H1 (cell line): Measurements from ENCODE around the gene ITPK1. TPM values are rescaled to one million over a fixed set of nuclear protein-coding genes. Genes with fewer than 3 reads are reported as not detected.

Experiments used
- CTCF ChIA-PET: fragments of 300-600 bp; sonication (Branson Sonifier 250); formaldehyde crosslinking; loops from one replicate; lab custom pipeline; 2021; ENCODE audit not compliant: partially characterized antibody; lab: Charles Lee
- POLR2A ChIA-PET: fragments of 300-600 bp; sonication (Branson Sonifier 250); formaldehyde crosslinking; loops from one replicate; lab custom pipeline; 2021; ENCODE audit warnings: inconsistent platforms; ENCODE audit not compliant: partially characterized antibody; lab: Charles Lee
- DNase-seq, 2 experiments: peaks; one replicate each; pipeline versions ENCODE4 v3.0.0 to v3.0.0-alpha.2; 2010 to 2022; ENCODE audit warnings: low spot score in 2 of 2, low read depth in 1 of 2, mixed read lengths in 1 of 2
- FAIRE-seq: peaks from 2 replicates; lab custom pipeline; 2011; peaks lifted over from hg19 to GRCh38; lab: Jason Lieb, UNC
- H2AFZ ChIP-seq: 2 replicates; pipeline ENCODE4 v1.8.1; 2012; ENCODE audit warnings: low read length, inconsistent platforms
- H2AK5ac ChIP-seq: 2 replicates; pipeline ENCODE4 v1.6.1; 2013; ENCODE audit warnings: low read depth, low read length
- H2BK120ac ChIP-seq: replicated peaks from 2 replicates; pipeline ENCODE3; 2013; ENCODE audit warnings: low read depth, low read length, inconsistent platforms
- H2BK12ac ChIP-seq: 2 replicates; pipeline ENCODE4 v1.6.1; 2013; ENCODE audit warnings: low read depth, low read length
- H2BK15ac ChIP-seq: 2 replicates; pipeline ENCODE4 v1.6.1; 2013; ENCODE audit warnings: low read length
- H2BK20ac ChIP-seq: 2 replicates; pipeline ENCODE4 v1.6.1; 2013; ENCODE audit warnings: low read length
- H2BK5ac ChIP-seq: 2 replicates; pipeline ENCODE4 v1.6.1; 2013; ENCODE audit warnings: low read depth, low read length
- H3K14ac ChIP-seq: 2 replicates; pipeline ENCODE4 v1.6.1; 2013; ENCODE audit warnings: inconsistent platforms; ENCODE audit not compliant: insufficient read length
- H3K18ac ChIP-seq: 2 replicates; pipeline ENCODE4 v1.6.1; 2013; ENCODE audit warnings: low read length; ENCODE audit errors: extremely low read depth
- H3K23ac ChIP-seq: 2 replicates; pipeline ENCODE4 v1.6.1; 2013; ENCODE audit warnings: inconsistent platforms; ENCODE audit not compliant: insufficient read length
- H3K23me2 ChIP-seq: 2 replicates; pipeline ENCODE4 v1.6.1; 2013; ENCODE audit warnings: low read depth, low read length
- H3K27ac ChIP-seq: 2 replicates; pipeline ENCODE4 v1.6.1; 2011; ENCODE audit warnings: low read depth, low read length, inconsistent platforms
- H3K27me3 ChIP-seq, 4 experiments: replicated peaks in 1 of 4; 1 replicate in 1 of 4; 2 replicates in 3 of 4; pipeline versions ENCODE4 v1.6.1 to v1.8.1; 2011 to 2013; ENCODE audit warnings: low read length in 3 of 4, mild to moderate bottlenecking in 3 of 4, inconsistent platforms in 2 of 4, mixed read lengths in 2 of 4, moderate library complexity in 1 of 4; ENCODE audit not compliant: control insufficient read depth in 3 of 4, insufficient read depth in 3 of 4; ENCODE audit errors: extremely low read depth in 1 of 4
- H3K36me3 ChIP-seq, 4 experiments: 2 replicates each; pipeline versions ENCODE4 v1.6.1 to v1.8.1; 2011 to 2013; ENCODE audit warnings: mild to moderate bottlenecking in 4 of 4, low read length in 3 of 4, moderate library complexity in 2 of 4, control low read depth in 1 of 4, inconsistent platforms in 1 of 4; ENCODE audit not compliant: insufficient read depth in 4 of 4, control insufficient read depth in 2 of 4
- H3K4ac ChIP-seq: replicated peaks from 2 replicates; pipeline ENCODE3; 2013; ENCODE audit warnings: low read length, low read depth, mixed read lengths, inconsistent platforms; ENCODE audit not compliant: insufficient read length
- H3K4me1 ChIP-seq, 4 experiments: replicated peaks in 1 of 4; 1 replicate in 1 of 4; 2 replicates in 3 of 4; pipeline versions ENCODE4 v1.6.1 to v1.8.1; 2011 to 2013; ENCODE audit warnings: low read length in 3 of 4, inconsistent platforms in 2 of 4, mixed read lengths in 1 of 4; ENCODE audit not compliant: insufficient read depth in 4 of 4, control insufficient read depth in 3 of 4
- H3K4me2 ChIP-seq, 2 experiments: 2 replicates each; pipeline versions ENCODE4 v1.6.1 to v1.8.1; 2011 to 2013; ENCODE audit warnings: low read depth in 2 of 2, low read length in 2 of 2, control low read depth in 1 of 2, inconsistent platforms in 1 of 2, mild to moderate bottlenecking in 1 of 2; ENCODE audit not compliant: insufficient read depth in 1 of 2
- H3K4me3 ChIP-seq, 4 experiments: fragments of 200-600, 300-600 bp in 1 of 4; sonication (generic), shearing (Covaris generic), sonication (Bioruptor Twin) in 1 of 4; 2 replicates each; pipeline versions ENCODE4 v1.5.1 to v1.8.1; 2011 to 2016; ENCODE audit warnings: low read length in 4 of 4, low read depth in 3 of 4, control low read depth in 2 of 4, inconsistent platforms in 2 of 4, mild to moderate bottlenecking in 2 of 4, mixed read lengths in 1 of 4, moderate library complexity in 1 of 4; ENCODE audit not compliant: insufficient read depth in 2 of 4; ENCODE audit errors: extremely low read depth in 1 of 4
- H3K56ac ChIP-seq: replicated peaks from 2 replicates; pipeline ENCODE3; 2013; ENCODE audit warnings: low read depth, mild to moderate bottlenecking, mixed read lengths, low read length, inconsistent platforms; ENCODE audit not compliant: insufficient read length
- H3K79me1 ChIP-seq: 2 replicates; pipeline ENCODE4 v1.6.1; 2013; ENCODE audit warnings: low read depth, low read length, control low read depth
- H3K79me2 ChIP-seq, 2 experiments: 2 replicates each; pipeline versions ENCODE4 v1.6.1 to v1.8.1; 2012 to 2013; ENCODE audit warnings: low read length in 2 of 2, mild to moderate bottlenecking in 2 of 2, inconsistent platforms in 1 of 2; ENCODE audit not compliant: insufficient read depth in 2 of 2, control insufficient read depth in 1 of 2
- H3K9ac ChIP-seq, 4 experiments: replicated peaks in 1 of 4; 1 replicate in 1 of 4; 2 replicates in 3 of 4; pipeline versions ENCODE4 v1.6.1 to v1.8.1; 2011 to 2013; ENCODE audit warnings: low read depth in 3 of 4, low read length in 3 of 4, control low read depth in 2 of 4, mild to moderate bottlenecking in 2 of 4, moderate library complexity in 2 of 4, inconsistent platforms in 1 of 4; ENCODE audit errors: extremely low read depth in 1 of 4
- H3K9me3 ChIP-seq, 2 experiments: 2 replicates each; pipeline versions ENCODE4 v1.6.1 to v1.8.1; 2012 to 2013; ENCODE audit warnings: mild to moderate bottlenecking in 2 of 2, moderate library complexity in 2 of 2, control low read depth in 1 of 2, inconsistent platforms in 1 of 2, low read depth in 1 of 2, low read length in 1 of 2, mixed read lengths in 1 of 2; ENCODE audit not compliant: insufficient read depth in 2 of 2
- H4K20me1 ChIP-seq, 2 experiments: replicated peaks in 1 of 2; 2 replicates each; pipeline versions ENCODE3 to v1.8.1; 2011 to 2013; ENCODE audit warnings: inconsistent platforms in 2 of 2, low read length in 2 of 2, mild to moderate bottlenecking in 1 of 2; ENCODE audit not compliant: insufficient read depth in 2 of 2, control insufficient read depth in 1 of 2
- H4K5ac ChIP-seq: 2 replicates; pipeline ENCODE4 v1.6.1; 2013; ENCODE audit warnings: low read length, low read depth, mixed read lengths, inconsistent platforms; ENCODE audit not compliant: insufficient read length
- H4K8ac ChIP-seq: 2 replicates; pipeline ENCODE4 v1.8.0; 2013; ENCODE audit warnings: mild to moderate bottlenecking, moderate library complexity, low read length, inconsistent platforms; ENCODE audit not compliant: insufficient read depth; ENCODE audit errors: extremely low read depth
- H4K91ac ChIP-seq: replicated peaks from 2 replicates; pipeline ENCODE3; 2013; ENCODE audit warnings: low read length, mixed read lengths, inconsistent platforms; ENCODE audit not compliant: insufficient read length
- CTBP2 ChIP-seq: IDR thresholded peaks from 2 replicates; pipeline ENCODE4 v1.7.0; 2011; ENCODE audit warnings: borderline replicate concordance, mild to moderate bottlenecking, moderate library complexity, mixed read lengths, low read length; ENCODE audit not compliant: insufficient read depth, insufficient read length
- KDM1A ChIP-seq: fragments of 200-600, 300-600 bp; sonication (generic); IDR thresholded peaks from 2 replicates; pipeline ENCODE4 v1.7.1; 2016; ENCODE audit warnings: mild to moderate bottlenecking, low read length, borderline replicate concordance
- TAF1 ChIP-seq: IDR thresholded peaks from 2 replicates; pipeline ENCODE4 v1.6.1; 2011; ENCODE audit warnings: mild to moderate bottlenecking, low read depth, low read length
- WGBS, 2 experiments: shearing (Covaris generic) in 1 of 2; methylation state at CpG; one replicate each; pipeline versions ENCODE4 v1.1.6 to v1.1.7; 2013 to 2015; ENCODE audit warnings: low lambda C conversion rate in 2 of 2, mixed read lengths in 2 of 2, inconsistent platforms in 1 of 2, low coverage in 1 of 2, missing lambda C conversion rate in 1 of 2; ENCODE audit not compliant: insufficient replicate concordance in 2 of 2, insufficient coverage in 1 of 2, insufficient read length in 1 of 2; ENCODE audit errors: extremely low coverage in 1 of 2, missing lambda C conversion rate in 1 of 2; 5-methylcytosine and 5-hydroxymethylcytosine counted together
- polyA plus RNA-seq, 7 experiments: library from polyadenylated mRNA; depleted of rRNA in 3 of 7; stranded (reverse) in 5 of 7; unstranded in 2 of 7; fragments of >200 nt in 5 of 7; fragments of 200-250 nt in 2 of 7; gene quantifications; 1 replicate in 5 of 7; 2 replicates in 1 of 7; 4 replicates in 1 of 7; pipeline versions ENCODE4 v1.2.1 to v1.2.3, GENCODE V29; 2011 to 2013; ENCODE audit warnings: missing spikeins in 2 of 7, mixed read lengths in 2 of 7
- total RNA-seq: library from RNA; stranded (reverse); fragmentation: NEBNext Ultra II Directional; extraction: Animal tissue kit (Norgen Biotek cat#: 25700); gene quantifications from 2 replicates; pipeline ENCODE4 v1.2.1, GENCODE V29; 2021

Gene ITPK1
- total and polyA plus RNA-seq, 2 of the 8 experiments (the other 6 are each of a cell fraction or from before 2014, with no cell fraction given), result 108 to 143 TPM

GRCh38 chr14:93015064-93015463 is 100.7 kb downstream of the ITPK1 start:
- POLR2A ChIA-PET, result interaction anchor here (1.1 kb wide), 1 partner anchor 8 kb away, joined by 3 read pairs; no protein-coding TSS in a partner anchor

More at GRCh38 chr14:93015064-93015463, 100.7 kb downstream of the ITPK1 start:
- no peak overlapping the region for H2AK5ac ChIP-seq
- H3K36me3 ChIP-seq, result peaks cover 0 to 4% (median 0%) of the 10 kb centered on the region in 4 experiments; a peak in 1 of 8 replicates
- TF ChIP-seq KDM1A, result no peak
- no peak for TF ChIP-seq TAF1
- no peak for TF ChIP-seq CTBP2
- DNase-seq (no peak), FAIRE-seq (no peak)
- H3K4me1 ChIP-seq, result peaks cover 0 to 21% (median 9%) of the 10 kb centered on the region in 4 experiments; a peak in 6 of 7 replicates
- no peak overlapping the region for H2AFZ ChIP-seq
- no peak overlapping the region for H3K18ac ChIP-seq
- H3K23me2 ChIP-seq, result no peaks in the 10 kb centered on the region
- no peak overlapping the region for H3K4ac ChIP-seq
- no peak overlapping the region for H3K14ac ChIP-seq
- no peaks in the 10 kb centered on the region for H3K9me3 ChIP-seq
- no peaks in the 10 kb centered on the region for H3K27me3 ChIP-seq
- WGBS, 2 experiments, result 89% methylated on average over 5 of the region's 5 CpGs; no CpG with 5 or more reads in 1 of the 2 experiments
- no peak overlapping the region for H2BK12ac ChIP-seq
- H3K4me3 ChIP-seq, result no peak overlapping the region
- H4K5ac ChIP-seq, result no peak overlapping the region
- H3K4me2 ChIP-seq, result no peak overlapping the region
- H3K27ac ChIP-seq, result no peak overlapping the region
- no peak overlapping the region for H2BK120ac ChIP-seq
- no peak overlapping the region for H3K56ac ChIP-seq
- H2BK15ac ChIP-seq, result no peak overlapping the region
- CTCF ChIA-PET, result interaction anchor here (1.0 to 2.0 kb wide), 4 partner anchors 8 to 90 kb away, joined by 4 to 9 read pairs (median 6); no protein-coding TSS in a partner anchor
- H2BK20ac ChIP-seq, result no peak overlapping the region
- H3K79me2 ChIP-seq, result peaks cover 0 to 70% of the 10 kb centered on the region in 2 experiments; a peak in 2 of 4 replicates
- no peak overlapping the region for H3K23ac ChIP-seq
- peaks cover 7 to 19% of the 10 kb centered on the region in 2 experiments for H4K20me1 ChIP-seq
- H4K8ac ChIP-seq, result no peak overlapping the region
- H3K9ac ChIP-seq, result no peak overlapping the region
- no peak overlapping the region for H4K91ac ChIP-seq
- H2BK5ac ChIP-seq, result peak overlapping the region; percentile 12; the same call in 1 of the 2 replicates
- peaks cover 25% of the 10 kb centered on the region for H3K79me1 ChIP-seq
